Suppressor macrophage treated with lipopolysaccharide for 4 hours (primary cell): ENCODE data around the gene VWC2.

ENCODE experiments used
- DNase-seq: peaks from one replicate; pipeline ENCODE4 v3.0.0-alpha.2; 2020

The VWC2 gene

GRCh38 chr7:49852619-49853462, 79.4 kb downstream of the VWC2 start:
- DNase-seq: peak; percentile 49

- no peak for DNase-seq
These were observed 82.0 kb downstream of the VWC2 start for GRCh38 chr7:49855281-49855980.

- no peak for DNase-seq
These were observed 86.9 kb downstream of the VWC2 start for GRCh38 chr7:49860293-49860692.

GRCh38 chr7:49866076-49866735, 92.8 kb downstream of the VWC2 start:
- DNase-seq: no peak

GRCh38 chr7:49866910-49867309, 93.5 kb downstream of the VWC2 start:
- no peak for DNase-seq

- DNase-seq: no peak
These were observed 100.0 kb downstream of the VWC2 start for GRCh38 chr7:49873420-49873819.

- no peak for DNase-seq
These were observed 101.9 kb downstream of the VWC2 start for GRCh38 chr7:49875336-49875735.

- no peak for DNase-seq
These were observed 102.8 kb downstream of the VWC2 start for GRCh38 chr7:49876202-49876601.

GRCh38 chr7:49878089-49878488, 104.7 kb downstream of the VWC2 start:
- DNase-seq: no peak

- no peak for DNase-seq
These were observed 105.2 kb downstream of the VWC2 start for GRCh38 chr7:49878627-49879026.

GRCh38 chr7:49883933-49884332, 110.5 kb downstream of the VWC2 start:
- no peak for DNase-seq

- DNase-seq: no peak
These were observed 112.3 kb downstream of the VWC2 start for GRCh38 chr7:49885593-49886285.

GRCh38 chr7:49892481-49892880, 119.0 kb downstream of the VWC2 start:
- DNase-seq: no peak

- DNase-seq: no peak
These were observed 119.7 kb downstream of the VWC2 start for GRCh38 chr7:49893131-49893530.

GRCh38 chr7:49894543-49894942, 121.1 kb downstream of the VWC2 start:
- DNase-seq: no peak

- DNase-seq: no peak
These were observed 138.5 kb downstream of the VWC2 start for GRCh38 chr7:49911909-49912308.

GRCh38 chr7:49926720-49927119, 153.3 kb downstream of the VWC2 start:
- DNase-seq: no peak

- DNase-seq: no peak
These were observed 154.2 kb downstream of the VWC2 start for GRCh38 chr7:49927631-49928030.

- no peak for DNase-seq
These were observed 155.3 kb downstream of the VWC2 start for GRCh38 chr7:49928787-49929186.

- no peak for DNase-seq
These were observed 158.2 kb downstream of the VWC2 start for GRCh38 chr7:49931627-49932026.

GRCh38 chr7:49937608-49938007, 164.2 kb downstream of the VWC2 start:
- no peak for DNase-seq
